Activated CD4-positive, alpha-beta T cell treated with anti-CD3 and anti-CD28 coated beads for 1 hour (primary cell): ENCODE measurements around the gene NTN1.

Experiments used
- DNase-seq: peaks from one replicate; pipeline ENCODE4 v3.0.0-alpha.2; 2020

NTN1 gene

DNA sequence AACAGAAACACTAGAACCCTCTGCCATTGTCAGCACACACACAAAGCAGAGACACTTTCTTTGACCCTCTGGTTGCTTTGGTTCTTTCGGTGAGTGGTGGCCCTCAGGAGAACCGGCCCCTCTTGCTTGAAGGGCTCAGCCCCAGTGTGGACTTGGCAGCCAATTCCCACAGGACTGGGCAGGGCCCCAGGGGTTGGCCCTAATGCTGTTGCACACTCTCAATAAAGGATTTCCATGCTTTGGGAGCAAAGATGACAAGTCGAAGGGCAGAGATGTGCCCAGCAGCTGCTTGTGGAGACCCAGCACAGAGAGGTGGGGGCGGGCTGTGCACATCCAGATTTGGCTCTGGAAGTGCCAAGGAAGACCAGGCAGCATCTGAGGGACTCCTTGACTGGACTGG lies 149.0 kb downstream of the NTN1 start:
- no peak for DNase-seq

DNA sequence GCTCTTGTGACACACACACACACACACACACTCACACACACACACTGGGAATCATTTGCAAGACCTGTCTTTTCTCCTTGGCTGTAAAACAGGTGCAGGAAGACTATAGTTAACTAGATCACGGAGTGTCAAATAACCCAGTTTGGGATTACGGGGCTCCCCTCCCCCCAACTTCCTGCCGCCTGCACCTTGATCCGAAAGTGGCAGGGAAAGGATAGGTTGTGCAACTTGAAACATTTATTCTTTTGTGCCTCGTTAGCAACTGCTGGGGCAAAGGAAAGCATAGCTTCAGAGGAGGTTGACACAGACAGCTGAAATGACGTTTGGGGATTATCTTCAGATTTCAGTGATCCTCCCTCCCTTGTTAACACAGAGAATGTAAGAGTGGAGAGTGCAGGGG lies 149.5 kb downstream of the NTN1 start:
- DNase-seq = no peak

- DNase-seq = no peak
Measured at GRCh38 chr17:9173386-9173983, 152.2 kb downstream of the NTN1 start.

DNA sequence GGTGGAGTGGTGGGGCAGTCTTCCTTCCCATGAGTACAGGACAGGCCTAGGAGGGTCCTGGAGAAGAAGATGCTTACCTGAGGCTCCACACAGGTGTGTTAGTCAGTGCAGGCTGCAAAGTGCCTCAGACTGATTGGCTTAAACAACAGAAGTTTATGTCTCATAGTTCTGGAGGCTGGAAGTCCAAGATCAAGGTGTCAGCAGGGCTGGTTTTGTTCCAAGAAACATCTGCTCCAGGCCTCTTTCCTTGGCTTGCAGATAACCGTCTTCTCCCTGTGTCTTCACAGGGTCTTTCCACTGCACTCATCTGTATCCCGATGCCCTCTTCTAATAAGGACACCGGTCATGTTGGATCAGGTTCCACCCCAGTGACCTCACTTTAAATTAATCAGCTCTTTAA lies 153.0 kb downstream of the NTN1 start:
- no peak for DNase-seq

DNA sequence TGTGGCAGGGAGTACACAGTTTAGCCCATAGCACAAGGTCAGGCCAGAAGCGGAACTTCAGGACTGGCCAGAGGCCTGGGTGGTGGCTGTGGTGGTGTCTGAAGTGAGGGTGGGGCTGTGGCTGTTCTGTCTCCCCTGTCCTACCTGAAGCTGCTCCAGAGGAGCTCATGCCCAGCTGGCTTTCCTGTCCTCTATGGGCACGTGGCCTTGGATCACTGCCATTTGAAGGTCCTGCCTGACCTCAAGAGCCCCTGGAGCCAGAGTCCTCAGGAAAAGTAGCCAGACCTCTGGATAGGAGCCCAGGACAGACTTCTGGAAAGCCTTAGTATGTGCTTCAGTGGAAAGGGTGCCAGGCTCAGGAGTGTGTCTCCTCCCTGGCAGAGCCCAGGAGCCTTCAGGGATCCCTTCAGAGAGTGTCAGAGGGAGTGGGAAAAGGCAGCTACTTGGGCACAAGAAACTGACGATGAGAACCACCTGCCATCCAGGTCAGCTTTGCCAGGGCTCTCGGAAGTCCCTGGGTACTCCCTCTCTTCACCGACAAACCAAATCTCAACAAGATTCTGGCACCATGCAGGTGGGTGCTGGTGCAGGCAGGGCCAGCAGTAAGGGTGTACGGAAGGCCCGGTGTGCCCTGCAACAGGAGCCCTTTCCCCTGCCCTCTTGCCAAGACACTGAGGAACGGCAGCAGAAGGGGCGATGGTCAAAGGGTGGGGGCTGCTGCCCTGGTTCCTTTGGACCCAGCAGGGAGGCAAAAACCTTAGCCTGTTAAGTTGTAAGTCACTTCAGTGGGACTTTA lies 153.7 kb downstream of the NTN1 start:
- no peak for DNase-seq

DNA sequence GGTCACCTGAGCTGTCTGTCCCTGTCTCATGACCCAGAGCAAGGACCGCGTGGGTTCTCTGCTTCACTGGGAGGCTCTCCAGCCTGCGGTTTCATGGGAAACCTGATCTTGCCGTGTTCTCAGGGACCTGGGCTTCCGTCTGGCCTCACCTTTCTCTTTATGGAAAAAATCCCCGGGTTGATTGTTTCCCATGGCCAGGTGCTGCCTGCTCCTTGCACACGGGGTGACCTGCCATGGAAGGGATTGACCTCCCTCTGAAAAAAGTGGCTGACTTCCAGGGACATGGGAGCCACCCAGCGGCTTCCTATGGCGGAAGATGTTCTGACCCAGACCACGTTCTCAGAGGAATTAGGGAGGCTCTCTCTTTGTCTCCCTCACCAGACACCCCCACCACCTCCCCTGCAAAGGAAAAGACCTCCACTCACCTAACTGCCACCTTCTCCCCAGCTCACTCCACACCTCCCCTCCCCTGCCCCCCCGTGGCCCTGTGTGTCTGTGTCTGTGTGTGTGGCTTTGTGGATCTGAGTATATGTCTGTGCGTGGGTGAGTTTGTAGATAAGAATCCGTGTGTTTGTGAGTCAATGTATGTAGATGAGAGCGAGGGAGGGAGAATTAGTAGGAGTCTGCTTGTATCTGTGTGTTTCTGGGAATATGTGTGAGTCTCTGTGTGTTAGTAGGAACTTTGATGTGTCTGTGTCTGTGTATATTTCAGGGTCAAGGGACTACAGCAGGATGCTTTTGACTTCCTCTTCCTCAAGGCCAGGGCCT lies 154.6 kb downstream of the NTN1 start:
- no peak for DNase-seq

GRCh38 chr17:9177212-9177611 lies 155.9 kb downstream of the NTN1 start:
- DNase-seq = no peak

DNA sequence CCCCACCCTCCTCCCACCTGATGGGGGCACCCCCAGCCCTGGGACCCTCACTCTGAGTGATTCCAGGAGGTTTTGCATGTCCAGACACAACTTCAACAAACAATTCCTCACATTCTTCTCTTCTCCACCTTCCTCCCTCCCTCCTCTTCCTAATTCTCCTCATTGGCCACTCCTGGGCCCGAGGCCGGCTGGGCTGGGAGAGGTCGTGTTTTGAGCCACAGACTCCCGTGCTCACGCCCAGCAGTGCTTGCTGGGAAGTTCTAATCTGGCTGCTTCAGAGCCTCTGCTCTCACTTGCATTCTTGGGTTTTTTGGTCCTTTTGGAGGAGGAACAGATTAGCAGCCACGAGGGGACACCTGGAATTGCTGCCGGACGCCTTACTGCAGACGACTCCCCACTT lies 157.0 kb downstream of the NTN1 start:
- DNase-seq = no peak

DNA sequence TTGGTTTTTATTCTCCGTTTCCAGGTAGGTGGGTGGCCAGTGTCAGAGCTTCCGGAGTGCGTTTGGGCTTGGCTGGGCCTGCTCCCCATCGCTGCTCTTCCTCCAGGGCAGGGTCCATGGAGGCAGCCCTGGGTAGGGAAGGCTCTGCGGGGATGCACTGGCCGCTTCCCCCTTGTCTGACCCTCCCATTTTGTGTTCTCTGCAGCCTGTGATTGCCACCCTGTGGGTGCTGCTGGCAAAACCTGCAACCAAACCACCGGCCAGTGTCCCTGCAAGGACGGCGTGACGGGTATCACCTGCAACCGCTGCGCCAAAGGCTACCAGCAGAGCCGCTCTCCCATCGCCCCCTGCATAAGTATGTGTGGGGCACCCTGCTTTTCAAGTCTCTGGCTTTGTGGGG lies 158.3 kb downstream of the NTN1 start:
- no peak for DNase-seq

GRCh38 chr17:9181640-9182039 lies 160.3 kb downstream of the NTN1 start:
- no peak for DNase-seq

DNA sequence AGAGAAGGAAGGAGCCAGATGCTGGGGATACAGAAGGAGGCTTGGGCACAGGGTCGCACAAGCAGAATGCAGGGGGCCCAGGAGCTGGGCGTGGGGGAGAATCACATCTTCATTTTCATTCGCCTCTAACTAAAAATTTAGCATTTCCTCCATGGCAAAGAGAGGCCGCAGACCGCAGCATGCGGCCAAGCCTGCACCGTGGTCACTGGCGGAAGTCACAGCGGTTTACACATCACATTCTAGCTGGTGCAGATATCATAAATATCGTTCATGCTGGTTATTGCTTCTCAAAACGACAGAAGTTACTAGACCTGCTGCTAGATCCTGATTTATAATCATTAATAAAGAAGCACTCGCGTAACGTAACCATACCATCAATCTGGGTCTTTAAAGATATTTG lies 162.0 kb downstream of the NTN1 start:
- DNase-seq = no peak

GRCh38 chr17:9185142-9185541 lies 163.8 kb downstream of the NTN1 start:
- no peak for DNase-seq

DNA sequence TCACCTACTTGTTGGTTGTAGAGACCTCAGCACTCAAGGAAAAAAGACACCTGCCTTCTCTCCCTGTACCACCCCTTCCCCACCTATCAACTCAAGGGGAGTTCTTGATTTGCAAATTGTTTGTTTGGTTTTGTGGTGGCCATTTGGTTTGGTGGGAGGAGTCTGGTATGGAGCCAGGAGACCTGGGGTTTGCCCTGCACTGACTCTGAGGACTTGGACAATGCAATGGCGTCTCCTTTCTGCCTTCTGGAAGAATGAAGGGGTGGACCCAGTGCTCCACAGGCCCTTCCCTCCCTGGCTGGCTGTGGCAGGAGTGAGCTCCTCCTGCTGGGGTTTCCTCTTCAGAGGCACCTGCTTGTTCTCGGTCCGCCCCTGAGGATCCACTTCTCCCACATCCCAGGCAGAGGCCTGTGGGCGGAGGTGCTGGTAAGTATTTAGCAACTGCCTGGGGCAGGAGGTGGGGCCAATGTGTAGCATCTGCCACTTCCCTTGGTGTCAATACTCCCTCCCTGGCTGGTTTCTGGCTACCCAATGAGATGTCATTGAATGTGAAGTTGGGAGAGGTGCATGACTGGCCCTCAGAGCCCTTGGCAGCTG lies 164.5 kb downstream of the NTN1 start:
- DNase-seq = no peak

GRCh38 chr17:9187828-9188227 lies 166.5 kb downstream of the NTN1 start:
- no peak for DNase-seq

GRCh38 chr17:9188367-9188766 lies 167.1 kb downstream of the NTN1 start:
- DNase-seq = no peak

- DNase-seq = no peak
Measured at GRCh38 chr17:9189870-9190269, 168.6 kb downstream of the NTN1 start.

GRCh38 chr17:9192010-9192409 lies 170.7 kb downstream of the NTN1 start:
- no peak for DNase-seq

DNA sequence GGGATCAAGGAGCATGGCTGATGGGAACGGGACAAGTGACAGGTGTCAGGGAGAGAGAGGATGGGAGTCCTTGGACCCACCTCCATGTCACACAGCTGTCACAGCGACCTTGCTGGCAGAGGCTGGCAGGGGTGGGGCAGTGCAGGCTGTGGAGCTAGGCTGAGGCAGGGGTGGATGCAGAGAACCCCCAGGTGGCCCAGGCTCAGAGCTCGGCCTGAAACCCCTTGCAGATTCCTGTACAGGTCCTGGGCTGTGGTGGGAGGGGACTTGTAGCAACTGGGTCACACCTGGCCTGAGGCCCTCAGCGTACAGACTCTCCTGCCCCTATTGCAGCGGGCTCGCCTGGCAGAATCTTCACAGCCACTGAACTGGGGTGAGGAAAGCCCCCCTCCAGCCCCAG lies 174.1 kb downstream of the NTN1 start:
- no peak for DNase-seq

- no peak for DNase-seq
Measured at GRCh38 chr17:9195961-9196670, 174.8 kb downstream of the NTN1 start.

DNA sequence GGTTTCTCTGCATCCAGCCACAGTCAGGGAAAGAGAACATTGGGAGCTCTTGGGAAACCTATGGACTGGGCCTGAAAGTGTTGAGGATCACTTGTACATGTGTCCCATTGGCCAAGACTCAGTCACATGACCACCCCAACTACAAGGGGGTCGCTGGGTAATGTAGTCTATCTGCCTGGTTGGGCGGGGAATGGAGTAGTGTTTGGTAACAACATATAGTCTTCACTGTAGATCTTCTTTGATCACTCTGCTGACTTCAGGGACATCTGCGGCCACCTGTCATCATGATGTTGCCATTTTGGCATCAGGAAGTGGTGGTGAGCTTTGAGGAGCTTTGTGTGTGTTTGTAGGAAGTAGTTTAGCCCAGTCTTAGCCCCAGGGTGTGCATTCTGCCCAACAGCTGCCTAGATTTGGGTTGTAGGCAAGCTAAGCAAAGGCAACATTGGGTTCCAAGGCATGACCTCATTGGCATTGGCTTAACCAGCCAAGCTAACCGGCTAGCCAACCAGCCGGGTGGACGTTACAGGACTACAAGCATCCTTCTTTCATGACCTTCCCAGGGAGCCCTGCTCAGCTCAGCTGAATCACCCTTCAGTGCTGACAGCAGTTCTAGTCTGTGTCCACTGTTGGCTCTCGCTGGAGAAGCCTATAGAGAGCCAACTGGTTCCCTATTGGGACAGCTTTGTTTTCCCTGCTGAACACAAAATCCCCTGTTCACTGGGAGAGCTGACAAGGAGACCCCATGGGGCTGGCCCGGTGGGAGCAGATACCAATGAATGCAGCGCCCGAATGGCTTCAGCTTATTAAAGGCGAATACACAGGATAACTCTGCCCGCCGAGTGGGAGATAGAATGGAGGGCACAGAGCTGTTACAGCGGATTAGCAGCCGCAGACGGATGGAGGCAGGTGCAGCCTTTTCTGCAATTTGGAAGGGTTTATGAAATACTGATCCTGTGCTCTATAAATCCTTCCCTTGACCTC lies 178.6 kb downstream of the NTN1 start:
- no peak for DNase-seq

DNA sequence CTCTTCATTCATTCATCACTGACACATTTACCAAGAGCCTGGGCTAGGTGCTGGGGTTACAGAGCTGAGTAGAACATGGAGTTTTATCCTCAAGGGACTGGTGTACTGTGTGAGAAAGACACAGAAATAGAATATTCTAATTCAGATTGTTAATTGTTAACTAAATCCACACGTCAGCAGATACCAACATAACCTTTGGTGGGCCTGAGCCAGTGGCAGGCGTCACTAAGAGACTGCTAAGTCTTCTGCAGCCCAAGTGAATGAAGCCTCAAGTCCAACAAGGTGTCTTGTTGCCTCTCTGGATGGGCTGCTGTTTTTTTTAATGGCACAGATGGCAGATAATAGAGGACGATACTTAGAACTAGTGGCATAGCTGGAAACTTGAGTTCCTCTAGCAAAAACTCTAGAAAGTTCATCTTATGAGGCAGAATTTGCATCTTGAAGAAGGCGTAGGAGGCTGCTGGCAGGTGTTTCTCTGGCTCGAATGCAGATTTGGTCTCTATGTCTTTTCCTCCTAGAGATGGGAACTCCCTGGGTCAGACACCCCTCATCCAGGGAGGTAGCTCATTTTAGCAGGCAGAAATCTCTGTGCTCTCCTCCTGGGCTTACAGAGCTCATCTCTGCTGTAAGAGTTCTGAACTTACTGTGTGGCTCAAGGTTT lies 179.5 kb downstream of the NTN1 start:
- DNase-seq = no peak
